HEK293 (cell line): ENCODE results near the gene C3orf80.

Source experiments
- CTCF ChIA-PET: fragments of 350-600 bp; formaldehyde crosslinking; extraction: SDS; loops from one replicate; lab custom pipeline; 2021; ENCODE audit warnings: antibody characterized with exemption; lab: Yijun Ruan, JAX
- POLR2A ChIA-PET: fragments of 300-600 bp; formaldehyde crosslinking; extraction: SDS; loops from one replicate; lab custom pipeline; 2020; ENCODE audit warnings: antibody characterized with exemption, inconsistent platforms; lab: Yijun Ruan, JAX
- H3K27ac ChIP-seq: fragments of 200-500 bp; sonication (Bioruptor generic); 2 replicates; pipeline ENCODE4 v1.5.1; 2014; ENCODE audit warnings: low read depth, low read length, control low read depth, inconsistent platforms; ENCODE audit errors: extremely low read depth
- H3K36me3 ChIP-seq, 2 experiments: fragments of 200-500 bp in 1 of 2; sonication (Bioruptor generic) in 1 of 2; 1 replicate in 1 of 2; 2 replicates in 1 of 2; pipeline ENCODE4 v1.5.1; 2014 to 2017; ENCODE audit warnings: inconsistent platforms in 2 of 2, low read length in 2 of 2; ENCODE audit not compliant: control insufficient read depth in 2 of 2, insufficient read depth in 1 of 2
- H3K4me1 ChIP-seq: fragments of 200-500 bp; sonication (Bioruptor generic); 2 replicates; pipeline ENCODE4 v1.5.1; 2014; ENCODE audit warnings: mild to moderate bottlenecking, low read length, inconsistent platforms; ENCODE audit not compliant: control insufficient read depth, insufficient read depth
- H3K4me3 ChIP-seq: 2 replicates; pipeline ENCODE4 v1.5.1; 2011; ENCODE audit warnings: low read depth, mild to moderate bottlenecking, control low read depth, low read length, moderate library complexity
- H3K9me3 ChIP-seq: fragments of 200-500 bp; sonication (Bioruptor generic); 2 replicates; pipeline ENCODE4 v1.5.1; 2014; ENCODE audit warnings: low read depth, low read length, inconsistent platforms; ENCODE audit not compliant: control insufficient read depth, insufficient read depth
- BCL11A ChIP-seq: fragments of 450-650 bp; formaldehyde crosslinking; IDR thresholded peaks from 2 replicates; pipeline ENCODE4 v1.5.1; 2016; ENCODE audit warnings: low read depth, missing biosample characterization, missing genetic modification characterization
- FEZF1 ChIP-seq: fragments of 450-650 bp; formaldehyde crosslinking; IDR thresholded peaks from 2 replicates; pipeline ENCODE4 v1.5.1; 2016; ENCODE audit warnings: missing biosample characterization, missing genetic modification characterization
- HOXA7 ChIP-seq: sonication (generic); formaldehyde crosslinking; IDR thresholded peaks from 2 replicates; pipeline ENCODE4 v1.8.1; 2022; ENCODE audit warnings: missing genetic modification reagents, borderline replicate concordance
- SP2 ChIP-seq: fragments of 450-650 bp; formaldehyde crosslinking; IDR thresholded peaks from 2 replicates; pipeline ENCODE4 v1.5.1; 2016; ENCODE audit warnings: missing biosample characterization, missing genetic modification characterization
- YY2 ChIP-seq: fragments of 450-650 bp; formaldehyde crosslinking; IDR thresholded peaks from 2 replicates; pipeline ENCODE4 v1.5.1; 2016; ENCODE audit warnings: missing biosample characterization, missing genetic modification characterization
- ZBTB20 ChIP-seq: fragments of 450-650 bp; formaldehyde crosslinking; IDR thresholded peaks from 2 replicates; pipeline ENCODE4 v1.5.1; 2016; ENCODE audit warnings: missing biosample characterization, missing genetic modification characterization
- ZFP3 ChIP-seq: fragments of 450-650 bp; formaldehyde crosslinking; IDR thresholded peaks from 2 replicates; pipeline ENCODE4 v1.5.1; 2016; ENCODE audit warnings: low read depth, missing biosample characterization, missing genetic modification characterization
- ZNF157 ChIP-seq: fragments of 450-650 bp; formaldehyde crosslinking; IDR thresholded peaks from 2 replicates; pipeline ENCODE4 v1.5.1; 2016; ENCODE audit warnings: missing biosample characterization, missing genetic modification characterization
- ZNF175 ChIP-seq: fragments of 450-650 bp; formaldehyde crosslinking; IDR thresholded peaks from 2 replicates; pipeline ENCODE4 v1.5.1; 2016; ENCODE audit warnings: missing biosample characterization, missing genetic modification characterization
- ZNF266 ChIP-seq: fragments of 450-650 bp; formaldehyde crosslinking; IDR thresholded peaks from 2 replicates; pipeline ENCODE4 v1.5.1; 2016; ENCODE audit warnings: missing biosample characterization, missing genetic modification characterization, low read depth
- ZNF324 ChIP-seq: fragments of 450-650 bp; formaldehyde crosslinking; IDR thresholded peaks from 2 replicates; pipeline ENCODE4 v1.5.1; 2016; ENCODE audit warnings: missing biosample characterization, missing genetic modification characterization
- ZNF335 ChIP-seq: fragments of 450-650 bp; formaldehyde crosslinking; conservative IDR thresholded peaks from 2 replicates; pipeline ENCODE4 v1.5.1; 2016; ENCODE audit warnings: missing biosample characterization, missing genetic modification characterization
- ZNF362 ChIP-seq: fragments of 450-650 bp; formaldehyde crosslinking; IDR thresholded peaks from 2 replicates; pipeline ENCODE4 v1.5.1; 2016; ENCODE audit warnings: missing biosample characterization, missing genetic modification characterization
- ZNF488 ChIP-seq: fragments of 450-650 bp; formaldehyde crosslinking; IDR thresholded peaks from 2 replicates; pipeline ENCODE4 v1.5.1; 2016; ENCODE audit warnings: missing biosample characterization, missing genetic modification characterization
- ZNF510 ChIP-seq: fragments of 450-650 bp; formaldehyde crosslinking; IDR thresholded peaks from 2 replicates; pipeline ENCODE4 v1.5.1; 2018; ENCODE audit warnings: mild to moderate bottlenecking, missing genetic modification characterization, missing biosample characterization; ENCODE audit not compliant: insufficient replicate concordance
- ZNF623 ChIP-seq: fragments of 450-650 bp; formaldehyde crosslinking; IDR thresholded peaks from 2 replicates; pipeline ENCODE4 v1.5.1; 2016; ENCODE audit warnings: missing biosample characterization, missing genetic modification characterization
- ZNF624 ChIP-seq: fragments of 450-650 bp; formaldehyde crosslinking; IDR thresholded peaks from 2 replicates; pipeline ENCODE4 v1.5.1; 2017; ENCODE audit warnings: missing biosample characterization, missing genetic modification characterization
- ZNF704 ChIP-seq: fragments of 450-650 bp; formaldehyde crosslinking; IDR thresholded peaks from 2 replicates; pipeline ENCODE4 v1.5.1; 2016; ENCODE audit warnings: missing biosample characterization, missing genetic modification characterization
- ZNF777 ChIP-seq: fragments of 450-650 bp; formaldehyde crosslinking; IDR thresholded peaks from 2 replicates; pipeline ENCODE4 v1.5.1; 2017; ENCODE audit warnings: missing biosample characterization, missing genetic modification characterization, borderline replicate concordance
- ZSCAN23 ChIP-seq: fragments of 450-650 bp; formaldehyde crosslinking; IDR thresholded peaks from 2 replicates; pipeline ENCODE4 v1.5.1; 2016; ENCODE audit warnings: missing biosample characterization, missing genetic modification characterization
- TF ChIP-seq, protein P1 (sequence below): fragments of 450-650 bp; IDR thresholded peaks from 2 replicates; pipeline ENCODE4 v1.5.1; 2018; ENCODE audit warnings: missing biosample characterization, missing genetic modification characterization

C3orf80 gene

GRCh38 chr3:160257606-160258005, 32.4 kb downstream of the C3orf80 start:
- POLR2A ChIA-PET = no interaction called here
- no peaks in the 10 kb centered on the region for H3K9me3 ChIP-seq
- no peaks in the 10 kb centered on the region for H3K4me1 ChIP-seq
- TF ChIP-seq ZNF335 (no peak), ZNF488 (tag by site-specific recombination) (no peak), SP2 (tag by site-specific recombination) (no peak), YY2 (tag by site-specific recombination) (no peak), ZNF510 (tag by site-specific recombination) (no peak), ZNF777 (tag by site-specific recombination) (no peak), ZNF362 (tag by site-specific recombination) (no peak), ZBTB20 (tag by site-specific recombination) (no peak), FEZF1 (tag by site-specific recombination) (no peak), ZNF266 (tag by site-specific recombination) (no peak), ZNF157 (tag by site-specific recombination) (no peak), ZNF175 (tag by site-specific recombination) (no peak), BCL11A (tag by site-specific recombination) (no peak), ZNF324 (tag by site-specific recombination) (no peak), ZNF623 (no peak), ZSCAN23 (no peak)
- TF ChIP-seq, protein P1, sequence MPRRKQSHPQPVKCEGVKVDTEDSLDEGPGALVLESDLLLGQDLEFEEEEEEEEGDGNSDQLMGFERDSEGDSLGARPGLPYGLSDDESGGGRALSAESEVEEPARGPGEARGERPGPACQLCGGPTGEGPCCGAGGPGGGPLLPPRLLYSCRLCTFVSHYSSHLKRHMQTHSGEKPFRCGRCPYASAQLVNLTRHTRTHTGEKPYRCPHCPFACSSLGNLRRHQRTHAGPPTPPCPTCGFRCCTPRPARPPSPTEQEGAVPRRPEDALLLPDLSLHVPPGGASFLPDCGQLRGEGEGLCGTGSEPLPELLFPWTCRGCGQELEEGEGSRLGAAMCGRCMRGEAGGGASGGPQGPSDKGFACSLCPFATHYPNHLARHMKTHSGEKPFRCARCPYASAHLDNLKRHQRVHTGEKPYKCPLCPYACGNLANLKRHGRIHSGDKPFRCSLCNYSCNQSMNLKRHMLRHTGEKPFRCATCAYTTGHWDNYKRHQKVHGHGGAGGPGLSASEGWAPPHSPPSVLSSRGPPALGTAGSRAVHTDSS = no peak
- no peak overlapping the region for H3K4me3 ChIP-seq
- H3K36me3 ChIP-seq = no peaks in the 10 kb centered on the region
- H3K27ac ChIP-seq = no peak overlapping the region
- CTCF ChIA-PET = no interaction called here

DNA sequence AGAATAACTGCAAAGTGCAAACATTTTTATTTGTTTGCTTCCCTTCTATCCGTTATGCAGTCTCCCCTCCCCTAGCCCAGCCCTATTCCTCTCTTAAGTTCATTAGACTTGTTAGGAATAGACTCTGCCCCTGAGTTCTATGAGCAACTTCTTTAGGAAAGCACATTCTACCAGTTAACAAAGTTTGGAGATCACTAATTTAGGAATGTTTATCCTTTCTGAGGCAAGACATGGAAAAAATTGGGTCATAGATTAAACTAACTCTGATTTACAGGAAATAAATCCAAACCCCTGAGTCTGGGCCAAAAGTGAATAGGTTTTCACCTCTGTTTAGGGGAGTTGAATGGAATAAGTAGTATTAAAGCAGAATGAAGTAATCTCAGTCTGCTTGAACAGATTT, 34.4 kb downstream of the C3orf80 start:
- H3K4me1 ChIP-seq = no peaks in the 10 kb centered on the region
- CTCF ChIA-PET = no interaction called here
- no peak for TF ChIP-seq HOXA7 (CRISPR knock-in tag)
- no peak for TF ChIP-seq ZFP3 (tag by site-specific recombination)
- TF ChIP-seq YY2 (tag by site-specific recombination) = no peak
- TF ChIP-seq ZNF704 = no peak
- no peak for TF ChIP-seq ZNF624 (tag by site-specific recombination)
- TF ChIP-seq, all 188 proteins: peak for 0
- Histone ChIP-seq H3K36me3 (no peaks in the 10 kb centered on the region), H3K27ac (no peak overlapping the region), H3K9me3 (no peaks in the 10 kb centered on the region), H3K4me3 (no peak overlapping the region)
- POLR2A ChIA-PET = no interaction called here
